HCT116 (cell line): Measurements from ENCODE around the gene NF2. TPM values are rescaled to one million over a fixed set of nuclear protein-coding genes. Genes with fewer than 3 reads are reported as not detected.

ENCODE experiments used
- ATAC-seq: fragments of 200-7000 bp; cut with Tn5 transposase; 2 replicates; pipeline ENCODE4 v1.9.1; 2020; ENCODE audit warnings: mild to moderate bottlenecking, moderate library complexity
- BruUV-seq: library from RNA; stranded (reverse); fragments of 400-500 nt; replicated peaks from 2 replicates; lab custom pipeline; 2021; lab: Mats Ljungman, UMichigan
- CTCF ChIA-PET: fragments of 300-600 bp; sonication (Branson Sonifier 250); formaldehyde crosslinking; loops from one replicate; lab custom pipeline; 2021; ENCODE audit warnings: antibody characterized with exemption; lab: Charles Lee
- POLR2A ChIA-PET: fragments of 300-600, 350-600 bp; sonication (Branson Sonifier 250); formaldehyde crosslinking; loops from one replicate; lab custom pipeline; 2021; ENCODE audit warnings: antibody characterized with exemption; lab: Charles Lee
- RAD21 ChIA-PET, 2 experiments: fragments of 300-600 bp; sonication (Branson Sonifier 250); formaldehyde crosslinking; loops; one replicate each; lab custom pipeline; 2023; ENCODE audit warnings: low total read pairs in 2 of 2; ENCODE audit not compliant: uncharacterized antibody in 2 of 2, unreplicated experiment in 2 of 2, low non-redundant PET in 1 of 2; lab: Charles Lee
- DNase-seq: peaks from one replicate; pipeline ENCODE4 v3.0.0-alpha.2; 2010; ENCODE audit warnings: low read depth, low spot score
- H2AFZ ChIP-seq: fragments of 200-600 bp; shearing (Covaris generic), sonication (generic); 2 replicates; pipeline ENCODE4 v1.6.1; 2017; ENCODE audit warnings: low read depth, mixed run types, mixed read lengths, antibody characterized with exemption, low read length; ENCODE audit not compliant: poor library complexity, severe bottlenecking
- H3K27ac ChIP-seq: 2 replicates; pipeline ENCODE4 v1.5.1; 2012; ENCODE audit warnings: low read depth, low read length
- H3K27me3 ChIP-seq: fragments of 200-600 bp; sonication (generic); 2 replicates; pipeline ENCODE4 v1.6.1; 2016; ENCODE audit warnings: mixed run types, low read length, mixed read lengths; ENCODE audit not compliant: insufficient read depth
- H3K36me3 ChIP-seq, 2 experiments: fragments of 200-500 bp in 1 of 2; fragments of 200-600 bp in 1 of 2; sonication (Bioruptor generic) in 1 of 2; sonication (generic) in 1 of 2; 2 replicates each; pipeline versions ENCODE4 v1.5.1 to v1.6.1; 2014 to 2016; ENCODE audit warnings: low read length in 2 of 2, inconsistent platforms in 1 of 2, mixed read lengths in 1 of 2, mixed run types in 1 of 2; ENCODE audit not compliant: insufficient read depth in 2 of 2, control insufficient read depth in 1 of 2
- H3K4me1 ChIP-seq, 2 experiments: fragments of 200-600 bp in 1 of 2; sonication (generic) in 1 of 2; 2 replicates each; pipeline versions ENCODE4 v1.5.1 to v1.6.1; 2012 to 2017; ENCODE audit warnings: low read length in 2 of 2, inconsistent platforms in 1 of 2, mild to moderate bottlenecking in 1 of 2, mixed read lengths in 1 of 2, mixed run types in 1 of 2, moderate library complexity in 1 of 2; ENCODE audit not compliant: insufficient read depth in 2 of 2, control insufficient read depth in 1 of 2
- H3K4me2 ChIP-seq: fragments of 200-600 bp; sonication (generic); 2 replicates; pipeline ENCODE4 v1.6.1; 2017; ENCODE audit warnings: mixed run types, low read length, mixed read lengths
- H3K4me3 ChIP-seq, 2 experiments: fragments of 200-600 bp in 1 of 2; sonication (generic) in 1 of 2; replicated peaks in 1 of 2; 2 replicates each; pipeline ENCODE4 v1.5.1; 2011 to 2016; ENCODE audit warnings: low read length in 2 of 2, control low read depth in 1 of 2, low read depth in 1 of 2, mild to moderate bottlenecking in 1 of 2, mixed read lengths in 1 of 2, mixed run types in 1 of 2
- H3K79me2 ChIP-seq: fragments of 200-600 bp; sonication (generic); 2 replicates; pipeline ENCODE4 v1.6.1; 2017; ENCODE audit warnings: mild to moderate bottlenecking, mixed run types, low read length, moderate library complexity, mixed read lengths; ENCODE audit not compliant: insufficient read depth
- H3K9ac ChIP-seq: fragments of 200-600 bp; sonication (generic); 2 replicates; pipeline ENCODE4 v1.6.1; 2016; ENCODE audit warnings: low read length, mixed read lengths
- H3K9me2 ChIP-seq: fragments of 200-600 bp; sonication (generic), shearing (Covaris generic); 2 replicates; pipeline ENCODE4 v1.6.1; 2017; ENCODE audit warnings: mixed run types, mild to moderate bottlenecking, moderate library complexity; ENCODE audit not compliant: insufficient read depth
- H3K9me3 ChIP-seq, 2 experiments: fragments of 200-500 bp in 1 of 2; fragments of 200-600 bp in 1 of 2; sonication (Bioruptor generic) in 1 of 2; sonication (generic) in 1 of 2; 2 replicates each; pipeline ENCODE4 v1.6.1; 2014 to 2017; ENCODE audit warnings: low read length in 2 of 2, mixed read lengths in 2 of 2, inconsistent platforms in 1 of 2, low read depth in 1 of 2, mild to moderate bottlenecking in 1 of 2, mixed run types in 1 of 2, moderate library complexity in 1 of 2; ENCODE audit not compliant: control insufficient read depth in 1 of 2, insufficient read depth in 1 of 2
- H4K20me1 ChIP-seq: fragments of 200-600 bp; sonication (generic), shearing (Covaris generic); 2 replicates; pipeline ENCODE4 v1.6.1; 2017; ENCODE audit warnings: mixed run types, mild to moderate bottlenecking, moderate library complexity; ENCODE audit not compliant: insufficient read depth
- EZH2phosphoT487 ChIP-seq: fragments of 200-600 bp; IDR thresholded peaks from 2 replicates; pipeline ENCODE4 v1.6.1; 2018; ENCODE audit warnings: antibody characterized with exemption, borderline replicate concordance
- FOSL1 ChIP-seq: IDR thresholded peaks from 2 replicates; pipeline ENCODE4 v1.6.1; 2012; ENCODE audit warnings: low read depth
- POLR2AphosphoS5 ChIP-seq: IDR thresholded peaks from 2 replicates; pipeline ENCODE4 v1.6.1; 2011; ENCODE audit warnings: mild to moderate bottlenecking, low read depth, low read length, moderate library complexity
- RAD21 ChIP-seq: IDR thresholded peaks from 2 replicates; pipeline ENCODE4 v1.6.1; 2012; ENCODE audit warnings: low read depth, mild to moderate bottlenecking
- SP1 ChIP-seq: IDR thresholded peaks from 2 replicates; pipeline ENCODE4 v1.6.1; 2012; ENCODE audit warnings: low read depth
- SRF ChIP-seq: IDR thresholded peaks from 2 replicates; pipeline ENCODE4 v1.6.1; 2012; ENCODE audit warnings: low read depth
- YY1 ChIP-seq: IDR thresholded peaks from 2 replicates; pipeline ENCODE4 v1.6.1; 2011; ENCODE audit warnings: low read length, low read depth, moderate library complexity, mild to moderate bottlenecking; ENCODE audit not compliant: insufficient replicate concordance; ENCODE audit errors: extremely low read depth
- intact Hi-C: fragments of 100-400 bp; cut with micrococcal nuclease; formaldehyde crosslinking; loops from 2 replicates; pipeline ENCODE4 v1.10.0; 2022
- total RNA-seq: library from RNA; stranded (reverse); gene quantifications from one replicate; pipeline ENCODE4 v1.2.1, GENCODE V29; 2021; ENCODE audit not compliant: unreplicated experiment
- TF ChIP-seq, protein P1 (sequence below): IDR thresholded peaks from 2 replicates; pipeline ENCODE4 v1.6.1; 2012
- TF ChIP-seq, protein P2 (sequence below): IDR thresholded peaks from 2 replicates; pipeline ENCODE4 v1.6.1; 2011; ENCODE audit warnings: mild to moderate bottlenecking, low read length, moderate library complexity; ENCODE audit not compliant: insufficient replicate concordance; ENCODE audit errors: extremely low read depth
- TF ChIP-seq, protein P3 (sequence below): IDR thresholded peaks from 2 replicates; pipeline ENCODE4 v1.6.1; 2012

Gene NF2
- total RNA-seq, 1 experiment from 2014 or later = 70.2 TPM

DNA sequence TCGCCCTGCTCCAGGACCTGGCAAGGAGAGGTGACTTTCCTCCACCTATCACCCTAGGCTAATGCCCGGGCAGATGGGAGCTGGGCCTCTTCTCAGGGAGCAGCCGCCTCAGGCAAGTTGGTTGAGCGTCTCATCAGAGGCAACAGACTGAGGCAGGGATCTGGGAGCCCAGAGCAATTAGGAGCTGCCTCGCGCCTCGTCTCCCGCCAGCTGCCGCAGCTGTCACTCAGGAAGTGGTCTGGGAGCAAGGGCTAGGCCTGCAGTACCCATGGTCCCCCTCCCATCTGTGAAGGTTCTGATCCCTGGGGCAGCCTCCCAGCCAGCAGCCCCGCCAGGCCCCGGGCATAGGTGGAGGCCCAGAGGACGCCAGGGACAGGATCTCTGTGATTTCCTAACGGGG, 111.8 kb downstream of the NF2 start:
- DNase-seq = no peak
- Histone ChIP-seq H3K4me1 (no peaks in the 10 kb centered on the region), H3K9me3 (no peaks in the 10 kb centered on the region), H3K9ac (no peak overlapping the region), H2AFZ (no peak overlapping the region), H3K27me3 (no peaks in the 10 kb centered on the region), H3K4me3 (no peak overlapping the region), H3K9me2 (no peaks in the 10 kb centered on the region), H3K36me3 (no peaks in the 10 kb centered on the region), H3K27ac (no peak overlapping the region), H4K20me1 (no peaks in the 10 kb centered on the region), H3K79me2 (no peaks in the 10 kb centered on the region), H3K4me2 (no peak overlapping the region)
- ATAC-seq = no peak
- no peak for TF ChIP-seq FOSL1
- TF ChIP-seq, protein P1, sequence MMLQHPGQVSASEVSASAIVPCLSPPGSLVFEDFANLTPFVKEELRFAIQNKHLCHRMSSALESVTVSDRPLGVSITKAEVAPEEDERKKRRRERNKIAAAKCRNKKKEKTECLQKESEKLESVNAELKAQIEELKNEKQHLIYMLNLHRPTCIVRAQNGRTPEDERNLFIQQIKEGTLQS = no peak
- TF ChIP-seq, protein P2, sequence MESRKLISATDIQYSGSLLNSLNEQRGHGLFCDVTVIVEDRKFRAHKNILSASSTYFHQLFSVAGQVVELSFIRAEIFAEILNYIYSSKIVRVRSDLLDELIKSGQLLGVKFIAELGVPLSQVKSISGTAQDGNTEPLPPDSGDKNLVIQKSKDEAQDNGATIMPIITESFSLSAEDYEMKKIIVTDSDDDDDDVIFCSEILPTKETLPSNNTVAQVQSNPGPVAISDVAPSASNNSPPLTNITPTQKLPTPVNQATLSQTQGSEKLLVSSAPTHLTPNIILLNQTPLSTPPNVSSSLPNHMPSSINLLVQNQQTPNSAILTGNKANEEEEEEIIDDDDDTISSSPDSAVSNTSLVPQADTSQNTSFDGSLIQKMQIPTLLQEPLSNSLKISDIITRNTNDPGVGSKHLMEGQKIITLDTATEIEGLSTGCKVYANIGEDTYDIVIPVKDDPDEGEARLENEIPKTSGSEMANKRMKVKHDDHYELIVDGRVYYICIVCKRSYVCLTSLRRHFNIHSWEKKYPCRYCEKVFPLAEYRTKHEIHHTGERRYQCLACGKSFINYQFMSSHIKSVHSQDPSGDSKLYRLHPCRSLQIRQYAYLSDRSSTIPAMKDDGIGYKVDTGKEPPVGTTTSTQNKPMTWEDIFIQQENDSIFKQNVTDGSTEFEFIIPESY = no peak
- POLR2A ChIA-PET = no interaction called here
- BruUV-seq = no TSS peak
- CTCF ChIA-PET = interaction anchor here (0.6 kb wide), 1 partner anchor 374 kb away, joined by 4 read pairs; no protein-coding TSS in a partner anchor
- RAD21 ChIA-PET = no interaction called here
- intact Hi-C loops = no loop called here

DNA sequence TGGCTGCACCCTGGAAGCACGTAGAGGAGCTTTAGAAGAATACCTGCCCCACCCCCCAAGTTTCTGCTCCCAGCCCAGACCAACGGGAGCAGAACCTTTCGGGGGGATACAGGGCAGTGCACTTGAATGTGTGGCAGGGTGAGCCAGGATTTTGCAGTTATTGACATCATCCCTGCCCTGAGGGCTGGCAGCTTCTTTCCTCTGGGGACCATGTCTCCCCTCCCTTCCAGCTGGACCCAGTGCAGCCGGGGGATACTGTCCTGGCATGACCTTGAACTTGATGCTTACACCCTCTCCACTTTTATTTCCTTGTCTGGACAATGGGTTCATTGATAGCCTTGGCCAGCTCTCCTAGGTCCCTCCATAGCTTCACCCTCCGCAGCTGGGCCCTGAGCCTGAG, 112.3 kb downstream of the NF2 start:
- Histone ChIP-seq H4K20me1 (no peaks in the 10 kb centered on the region), H3K4me1 (no peaks in the 10 kb centered on the region), H3K9me3 (no peaks in the 10 kb centered on the region), H3K9me2 (no peaks in the 10 kb centered on the region), H3K27me3 (no peaks in the 10 kb centered on the region), H3K4me3 (no peak overlapping the region), H3K4me2 (no peak overlapping the region), H3K79me2 (no peaks in the 10 kb centered on the region), H3K9ac (no peak overlapping the region), H3K36me3 (no peaks in the 10 kb centered on the region), H2AFZ (no peak overlapping the region), H3K27ac (no peak overlapping the region)
- intact Hi-C loops = no loop called here
- DNase-seq = no peak
- no peak for ATAC-seq
- TF ChIP-seq, protein P3, sequence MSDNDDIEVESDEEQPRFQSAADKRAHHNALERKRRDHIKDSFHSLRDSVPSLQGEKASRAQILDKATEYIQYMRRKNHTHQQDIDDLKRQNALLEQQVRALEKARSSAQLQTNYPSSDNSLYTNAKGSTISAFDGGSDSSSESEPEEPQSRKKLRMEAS = no peak
- TF ChIP-seq EZH2phosphoT487 = no peak
- no peak for TF ChIP-seq YY1
- no peak for TF ChIP-seq POLR2AphosphoS5
- no peak for TF ChIP-seq RAD21
- no peak for TF ChIP-seq SRF
- TF ChIP-seq SP1 = no peak
- RAD21 ChIA-PET = no interaction called here
- CTCF ChIA-PET = interaction anchor here (0.6 kb wide), 1 partner anchor 374 kb away, joined by 4 read pairs; no protein-coding TSS in a partner anchor
- POLR2A ChIA-PET = no interaction called here
- BruUV-seq = no TSS peak
